Left colon (tissue), 2 donors: ENCODE results near the gene CDK13. TPM values are rescaled to one million over a fixed set of nuclear protein-coding genes. Genes with fewer than 3 reads are reported as not detected.
A peak's percentile ranks its signal among the peaks of the same experiment; 100 is the strongest.

Experiments
- ATAC-seq: fragments of 200-7000 bp; cut with Tn5 transposase; one replicate; pipeline ENCODE4 v1.9.1; 2020; ENCODE audit warnings: mild to moderate bottlenecking, moderate library complexity
- DNase-seq, 2 donors: peaks; one replicate each; pipeline ENCODE4 v3.0.0-alpha.2; 2020
- intact Hi-C, 2 donors: fragments of 100-400 bp; cut with DNase I in 1 of 2; cut with micrococcal nuclease in 1 of 2; formaldehyde crosslinking; loops; one replicate each; pipeline versions ENCODE4 v1.11.2 to v1.14.0; 2022; cut with DNase I, micrococcal nuclease
- total RNA-seq, 2 donors: library from RNA; stranded (reverse); fragmentation: NEBNext Ultra II Directional; extraction: Animal tissue kit (Norgen Biotek cat#: 25700); gene quantifications; one replicate each; pipeline ENCODE4 v1.2.1, GENCODE V29; 2021
- donor health status: DM: no; HTN: no; CAD: no.
- donor health status: DM: yes; HTN: yes; CAD: no.

CDK13 gene
- total RNA-seq, 2 donors from 2014 or later, result 48.9 to 50.9 TPM

DNA sequence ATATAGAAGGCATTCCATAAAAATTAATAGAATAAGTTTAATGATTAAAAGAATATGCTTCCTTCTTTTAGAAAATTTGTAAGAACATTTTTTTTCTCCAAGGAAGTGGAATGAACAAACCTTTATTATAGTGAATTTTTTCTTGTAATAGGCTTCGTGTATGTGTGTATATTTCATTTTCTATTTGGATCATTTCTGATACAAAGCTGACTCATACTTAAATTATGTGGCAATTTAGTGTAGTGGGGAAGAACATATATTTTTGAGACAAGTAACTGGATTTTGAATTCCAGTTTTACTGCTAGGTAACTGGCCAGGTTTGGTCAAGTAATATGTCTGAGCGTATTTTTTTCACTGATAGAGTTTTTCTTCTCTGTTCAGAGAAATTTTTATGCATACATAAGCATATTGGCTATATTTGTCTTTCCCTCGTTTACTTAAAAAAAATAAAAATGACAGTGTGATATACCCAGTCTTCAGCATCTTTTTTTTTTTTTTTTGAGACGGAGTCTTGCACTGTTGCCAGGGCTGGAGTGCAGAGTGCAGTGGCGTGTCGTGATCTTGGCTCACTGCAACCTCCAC is 50.8 kb downstream of the CDK13 start:
- DNase-seq, result no peak
- intact Hi-C loops, result no loop called here
- no peak for ATAC-seq

DNA sequence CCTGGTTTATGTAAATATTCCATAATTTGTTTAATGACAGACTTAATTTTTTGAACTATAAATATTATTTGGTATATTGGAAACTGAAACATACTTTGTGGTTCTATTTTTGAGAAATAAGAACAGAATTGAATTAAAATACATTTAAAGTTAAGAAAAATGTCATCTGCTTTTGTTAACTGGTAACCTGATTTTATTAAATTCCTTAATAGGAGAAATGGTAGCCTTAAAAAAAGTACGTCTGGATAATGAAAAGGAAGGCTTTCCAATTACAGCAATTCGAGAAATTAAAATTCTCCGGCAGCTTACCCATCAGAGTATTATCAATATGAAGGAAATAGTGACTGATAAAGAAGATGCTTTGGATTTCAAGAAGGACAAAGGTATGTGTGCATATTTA is 51.6 kb downstream of the CDK13 start:
- intact Hi-C loops, result no loop called here
- DNase-seq (no peak), ATAC-seq (no peak)

DNA sequence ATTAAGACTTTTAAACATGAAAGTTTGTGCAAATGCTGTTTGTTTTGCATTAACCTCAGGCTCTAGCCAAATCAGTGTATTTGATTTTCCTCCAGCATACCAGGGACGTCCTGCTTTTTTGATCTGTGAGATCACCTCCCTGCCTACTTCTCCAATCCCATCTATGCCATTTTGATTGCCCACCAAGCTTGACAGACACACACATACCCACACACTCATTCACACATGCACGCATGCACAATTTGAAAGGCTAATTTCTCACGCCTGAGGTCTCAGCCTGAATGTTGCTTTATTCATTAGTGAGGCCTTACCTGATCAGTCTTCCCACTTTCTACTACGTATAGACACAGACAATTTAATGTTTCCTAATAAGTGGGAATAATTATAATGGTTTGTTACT is 53.5 kb downstream of the CDK13 start:
- DNase-seq (no peak), ATAC-seq (no peak)
- intact Hi-C loops, result no loop called here

DNA sequence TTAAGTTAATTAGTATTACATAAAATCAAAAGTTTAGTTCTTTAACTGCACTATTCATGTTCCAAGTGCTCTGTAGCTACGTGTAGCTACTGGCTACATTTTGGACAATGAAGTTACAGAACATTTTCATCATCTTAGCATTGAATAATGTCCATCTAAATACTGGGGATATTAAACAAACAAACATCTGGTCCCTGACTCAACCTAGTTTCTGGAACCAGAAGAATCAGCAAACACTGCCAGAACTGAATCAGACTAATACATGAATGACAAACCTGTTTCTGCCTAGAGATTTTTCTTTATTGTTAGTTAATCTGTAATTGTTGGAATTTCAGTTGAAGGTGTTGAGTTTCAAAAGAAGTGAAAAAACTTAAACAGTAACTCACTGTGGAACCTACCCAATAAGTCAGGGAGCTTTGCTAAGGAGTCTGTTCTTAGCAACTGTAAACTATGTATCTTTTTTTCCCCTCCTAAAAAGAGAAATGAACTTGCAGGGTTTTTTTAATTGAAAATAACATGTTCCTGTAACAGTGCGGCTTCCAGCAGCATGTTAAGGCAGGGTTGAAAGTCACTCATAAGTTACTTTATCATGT is 58.3 kb downstream of the CDK13 start:
- DNase-seq (no peak), ATAC-seq (no peak)
- intact Hi-C loops, result no loop called here

DNA sequence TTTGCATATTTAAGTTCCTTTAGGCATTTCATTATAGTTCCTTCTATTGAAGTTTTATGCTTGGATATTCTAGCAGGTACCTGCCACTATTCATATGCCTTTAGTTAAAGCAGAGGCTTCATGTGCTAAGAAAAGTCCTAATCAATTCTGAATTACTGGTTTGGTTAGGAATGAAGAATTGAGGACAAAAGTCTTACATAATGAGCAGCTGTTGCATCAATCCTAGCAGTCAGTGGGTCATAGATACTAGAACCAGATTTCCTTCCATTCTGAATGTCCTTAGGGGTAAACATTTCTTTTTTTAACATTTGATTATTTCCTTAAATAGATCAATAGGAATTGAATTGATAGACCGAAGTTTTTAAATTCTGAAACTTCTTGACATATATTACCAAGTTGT is 59.2 kb downstream of the CDK13 start:
- ATAC-seq (no peak), DNase-seq (no peak)
- intact Hi-C loops, result no loop called here

DNA sequence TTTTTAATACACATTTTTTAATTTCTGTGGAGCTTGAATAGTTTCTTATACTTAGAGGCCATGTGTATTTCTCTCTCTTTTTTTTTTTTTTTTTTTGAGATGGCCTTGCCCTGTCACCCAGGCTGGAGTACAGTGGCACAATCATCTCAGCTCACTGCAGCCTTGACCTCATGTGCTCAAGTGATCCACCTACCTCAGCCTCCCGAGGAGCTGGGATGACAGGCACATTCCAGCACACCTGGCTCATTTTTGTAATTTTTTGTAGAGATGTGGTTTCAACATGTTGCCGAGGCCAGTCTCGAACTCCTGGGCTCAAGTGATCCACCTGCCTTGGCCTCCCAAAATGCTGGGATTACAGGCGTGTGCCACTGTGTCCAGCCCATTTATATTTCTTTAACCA is 64.3 kb downstream of the CDK13 start:
- intact Hi-C loops, result no loop called here
- DNase-seq (no peak), ATAC-seq (no peak)

DNA sequence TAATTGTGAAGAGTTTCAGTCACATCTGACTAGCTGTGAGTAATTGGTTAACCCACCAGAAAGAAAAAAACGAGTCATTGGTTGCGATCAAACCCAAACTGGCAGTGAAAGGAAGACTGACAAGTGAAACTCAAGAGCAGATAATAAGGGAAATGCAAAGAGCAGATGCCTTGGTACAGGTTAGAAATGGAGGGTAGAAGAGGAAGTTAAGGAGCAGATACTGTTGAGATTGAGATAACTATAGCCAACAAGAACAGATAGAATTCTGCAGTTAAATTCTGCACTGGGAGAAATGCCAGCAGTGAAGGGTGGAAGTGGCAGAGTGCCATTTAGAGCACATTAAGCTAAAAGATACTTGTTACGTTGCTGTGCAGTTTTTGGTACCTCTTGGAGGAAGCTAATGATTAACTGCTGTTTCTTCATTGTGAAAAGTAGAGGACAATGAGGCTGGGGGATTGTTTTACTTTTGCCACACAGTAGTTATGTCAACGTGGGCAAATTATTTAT is 65.8 kb downstream of the CDK13 start:
- intact Hi-C loops, result no loop called here
- ATAC-seq, result peak; percentile 85
- peak in 1 of 2 donors; percentile 25 for DNase-seq

DNA sequence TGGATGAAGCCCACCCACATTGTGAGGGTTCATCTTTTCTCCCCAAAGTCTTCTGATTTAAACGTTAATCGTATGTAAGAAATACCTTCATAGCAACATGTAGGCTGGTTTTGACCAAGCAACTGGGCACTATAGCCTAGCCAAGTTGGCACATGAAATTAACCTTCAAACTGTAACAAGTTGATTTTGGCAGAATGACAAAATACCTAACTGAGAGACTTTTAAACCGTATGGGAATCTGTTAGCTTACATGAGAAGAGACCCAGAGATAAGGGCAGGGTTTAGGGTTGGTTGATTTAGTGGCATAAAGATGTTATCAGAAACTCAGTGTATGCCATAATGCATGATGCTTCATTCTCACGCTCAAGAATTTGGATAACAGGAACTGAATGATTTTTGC is 69.5 kb downstream of the CDK13 start:
- peak; percentile 40 for ATAC-seq
- intact Hi-C loops, result no loop called here
- DNase-seq, result no peak

DNA sequence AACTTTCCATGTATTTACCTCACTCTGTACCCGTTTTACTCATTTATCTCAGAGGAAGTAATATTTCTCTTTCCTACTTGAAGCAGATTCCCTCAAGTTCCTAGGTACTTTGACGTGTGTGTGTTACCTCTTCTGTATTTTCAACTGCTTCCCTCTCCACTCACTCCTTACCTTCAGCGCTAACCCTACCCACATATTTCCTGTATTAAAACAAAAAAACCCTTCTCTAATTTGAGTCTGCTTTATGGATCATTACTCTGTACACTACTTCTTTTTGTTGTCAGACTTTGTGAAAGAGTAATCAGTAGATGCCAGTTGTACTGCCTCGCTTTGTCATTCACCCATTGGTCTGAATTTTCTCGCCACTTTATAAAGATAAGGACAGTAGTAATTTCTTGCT is 74.0 kb downstream of the CDK13 start:
- DNase-seq (no peak), ATAC-seq (no peak)
- intact Hi-C loops, result no loop called here

DNA sequence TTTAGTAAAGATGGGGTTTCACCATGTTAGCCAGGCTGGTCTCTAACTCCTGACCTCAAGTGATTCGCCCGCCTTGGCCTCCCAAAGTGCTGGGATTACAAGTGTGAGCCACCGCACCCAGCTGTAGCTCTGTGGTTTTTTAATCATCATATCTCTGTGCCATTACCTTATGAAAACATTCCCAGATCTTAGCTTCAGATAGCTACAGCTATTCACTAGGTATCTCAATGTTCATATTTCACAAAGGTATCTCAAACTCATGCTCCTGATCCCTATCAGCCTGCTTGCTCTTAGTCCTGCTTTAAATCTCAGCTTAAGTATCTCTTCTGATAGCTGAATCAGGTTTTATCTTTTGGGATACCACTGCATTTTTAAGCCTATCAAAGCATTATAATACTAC is 74.8 kb downstream of the CDK13 start:
- intact Hi-C loops, result no loop called here
- no peak for ATAC-seq

DNA sequence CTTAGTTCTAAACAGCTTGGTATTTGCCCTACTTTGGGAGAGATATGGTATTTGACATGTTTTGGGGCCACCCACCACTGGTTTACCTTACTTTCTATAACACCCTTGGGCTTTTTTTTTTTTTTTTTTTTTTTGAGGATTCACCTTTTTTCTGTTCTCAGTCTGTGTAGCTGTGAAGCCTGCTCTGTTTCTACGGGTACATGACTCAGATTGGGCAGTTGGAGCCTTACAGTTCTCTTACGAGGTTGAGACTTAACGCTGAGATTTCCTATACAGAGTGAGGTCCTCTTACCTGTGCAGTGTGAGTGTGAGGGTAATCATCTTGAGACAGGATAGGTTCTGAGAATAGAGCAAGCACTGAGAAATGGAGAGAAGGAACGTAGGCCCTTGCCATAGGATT is 77.5 kb downstream of the CDK13 start:
- ATAC-seq (no peak), DNase-seq (no peak)
- intact Hi-C loops, result no loop called here

More for the DNA sequence above, 74.8 kb downstream of the CDK13 start:
- no peak for DNase-seq

DNA sequence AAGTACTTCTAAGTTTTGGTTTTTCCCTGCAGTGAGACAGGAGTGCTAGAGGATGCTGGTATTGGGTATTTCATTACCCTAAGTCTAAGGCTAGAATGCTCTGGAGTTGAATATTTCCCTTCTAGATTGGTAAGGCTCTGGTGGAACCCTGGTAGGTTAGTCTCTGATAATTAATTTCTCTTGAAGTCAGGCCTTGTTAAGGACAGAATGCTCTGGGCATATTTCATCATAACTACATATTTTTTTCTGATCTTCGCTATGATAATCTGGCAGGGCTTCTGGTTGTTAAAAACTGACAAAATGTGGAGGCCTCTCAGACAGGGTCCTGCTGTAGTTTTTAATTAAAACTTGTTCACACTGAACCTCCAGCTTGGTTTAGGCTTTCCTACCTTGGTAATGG is 83.8 kb downstream of the CDK13 start:
- no peak for ATAC-seq
- no peak for DNase-seq
- intact Hi-C loops, result no loop called here

DNA sequence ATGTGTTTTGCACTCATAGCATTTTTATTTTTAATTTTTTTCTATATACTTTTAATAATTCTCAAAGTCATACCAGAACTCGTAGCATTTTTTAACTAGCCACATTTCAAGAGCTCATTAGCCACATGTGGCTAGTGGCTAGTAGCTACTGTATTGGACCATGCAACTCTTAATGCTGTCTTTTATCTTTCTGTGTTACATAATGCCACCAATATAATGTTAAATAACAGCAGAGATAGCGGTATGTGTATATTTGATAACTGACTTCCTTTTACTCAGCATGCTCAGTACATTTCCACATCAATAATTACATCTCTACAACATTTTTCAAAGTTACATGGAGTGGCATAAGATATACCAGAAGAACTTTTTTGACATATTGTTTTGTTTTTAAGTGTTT is 91.4 kb downstream of the CDK13 start:
- intact Hi-C loops, result no loop called here
- DNase-seq (no peak), ATAC-seq (no peak)

DNA sequence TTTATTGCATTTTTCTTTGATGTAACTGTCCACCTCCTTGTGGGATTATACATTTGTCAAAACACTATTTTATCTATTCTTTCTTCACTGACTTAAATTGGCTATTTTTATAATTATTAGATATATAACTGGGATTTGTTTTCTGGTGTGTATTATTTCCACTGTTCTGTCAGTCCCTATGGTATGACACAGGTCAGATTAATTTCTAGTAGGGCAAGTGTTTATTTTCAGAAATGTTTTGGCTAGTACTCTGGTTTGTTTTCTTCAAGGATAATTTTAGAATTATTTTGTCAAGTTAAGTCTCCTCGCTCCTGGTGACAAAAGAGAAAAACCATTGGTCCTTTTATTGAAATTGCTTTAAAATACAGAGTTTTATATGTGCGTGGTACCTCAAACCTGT is 93.1 kb downstream of the CDK13 start:
- ATAC-seq, result no peak
- intact Hi-C loops, result no loop called here
- DNase-seq, result no peak

DNA sequence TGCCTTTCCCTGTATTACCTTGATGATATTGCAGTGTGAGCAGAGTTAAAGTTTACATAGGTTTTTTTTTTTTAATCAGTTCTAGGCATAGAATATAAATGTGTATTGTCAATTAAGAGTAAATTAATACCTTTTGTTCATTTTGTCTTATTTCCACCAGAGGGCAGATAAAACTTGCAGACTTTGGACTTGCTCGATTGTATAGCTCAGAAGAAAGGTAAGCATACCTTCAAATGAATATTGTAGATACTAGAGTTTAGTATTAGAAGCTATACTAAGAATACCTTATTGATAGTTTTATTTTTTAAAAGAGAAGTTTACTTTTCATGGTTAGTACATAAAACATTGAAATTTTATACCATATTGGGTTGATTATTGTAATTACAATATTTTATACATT is 97.6 kb downstream of the CDK13 start:
- peak; percentile 45 for ATAC-seq
- intact Hi-C loops, result no loop called here
- DNase-seq, result no peak

DNA sequence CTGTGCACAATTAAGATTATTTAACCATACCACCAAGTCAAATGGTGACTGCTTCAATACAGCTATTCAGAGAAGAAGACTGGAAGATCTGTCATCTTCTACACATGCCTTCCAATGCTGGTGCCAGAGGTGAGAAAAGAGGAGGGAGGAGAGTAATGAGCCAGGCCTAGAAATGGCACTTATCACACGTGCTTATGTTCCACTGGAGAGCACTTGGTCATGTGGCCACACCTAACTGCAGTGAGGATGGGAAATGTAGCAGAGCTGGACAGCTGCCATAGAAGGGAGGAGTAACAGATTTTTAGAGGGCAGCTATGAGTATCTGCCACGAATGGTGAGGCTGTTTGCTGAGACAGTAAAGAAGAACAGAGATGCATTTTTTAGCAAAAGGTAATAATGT is 107.2 kb downstream of the CDK13 start:
- DNase-seq (peak; percentile 44 to 45), ATAC-seq (peak; percentile 91)
- intact Hi-C loops, result no loop called here

DNA sequence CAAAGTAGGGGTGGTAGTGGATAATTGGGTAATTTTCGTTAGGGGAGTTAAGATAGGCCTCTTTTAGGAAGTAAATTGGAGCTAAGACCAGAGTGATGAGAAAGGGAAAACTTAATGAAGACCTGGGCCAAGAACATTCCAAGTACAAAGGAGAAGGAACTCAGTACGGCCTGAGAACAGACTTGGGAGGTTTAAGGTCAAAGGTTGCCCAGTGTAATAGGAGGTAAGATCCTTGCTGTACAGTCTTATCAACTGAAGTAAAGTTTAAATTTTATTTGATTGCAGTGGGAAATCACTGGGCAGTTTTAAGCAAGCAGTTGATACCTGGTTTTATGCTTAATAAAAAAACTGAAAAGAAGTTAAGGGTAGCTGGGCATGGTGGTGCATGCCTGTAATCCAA is 108.0 kb downstream of the CDK13 start:
- ATAC-seq (peak; percentile 87), DNase-seq (no peak)
- intact Hi-C loops, result no loop called here

DNA sequence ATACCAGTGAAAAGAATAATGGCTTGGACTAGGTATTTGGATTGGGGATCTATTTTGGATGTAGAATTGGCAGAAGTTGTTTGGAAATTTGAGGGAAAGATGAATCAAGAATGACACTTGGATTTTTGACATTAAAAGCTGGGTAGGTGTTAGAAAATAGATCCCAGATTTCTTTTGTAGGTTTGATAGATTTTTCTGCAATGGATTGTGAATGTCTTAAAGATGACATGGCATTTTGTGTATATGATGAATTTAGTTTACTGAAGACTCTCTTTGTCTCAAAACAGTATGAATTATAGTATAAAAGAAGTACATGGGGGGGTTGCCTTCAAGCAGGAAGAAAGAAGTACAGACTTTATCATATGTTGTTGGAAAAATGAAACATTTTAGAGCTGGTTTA is 108.6 kb downstream of the CDK13 start:
- ATAC-seq, result no peak
- intact Hi-C loops, result no loop called here

DNA sequence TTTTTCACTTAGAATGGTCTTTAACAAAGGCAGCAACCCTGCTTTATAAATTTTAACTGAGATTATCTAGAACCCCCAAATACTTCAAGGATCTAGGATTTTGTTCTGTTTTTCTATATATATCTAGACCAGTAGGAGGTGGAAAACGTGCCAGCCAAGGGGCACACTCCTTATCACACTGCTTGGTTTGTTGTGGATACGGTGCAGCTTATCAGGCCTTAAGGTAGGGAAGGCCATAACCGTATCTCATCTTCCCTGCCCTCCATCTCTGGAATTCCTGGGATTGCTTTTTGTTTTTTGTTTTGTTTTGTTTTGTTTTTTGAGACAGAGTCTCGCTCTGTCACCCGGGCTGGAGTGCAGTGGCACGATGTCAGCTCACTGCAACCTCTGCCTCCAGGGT is 109.0 kb downstream of the CDK13 start:
- intact Hi-C loops, result no loop called here
- no peak for DNase-seq
- ATAC-seq, result no peak

More for the DNA sequence above, 108.6 kb downstream of the CDK13 start:
- no peak for DNase-seq

DNA sequence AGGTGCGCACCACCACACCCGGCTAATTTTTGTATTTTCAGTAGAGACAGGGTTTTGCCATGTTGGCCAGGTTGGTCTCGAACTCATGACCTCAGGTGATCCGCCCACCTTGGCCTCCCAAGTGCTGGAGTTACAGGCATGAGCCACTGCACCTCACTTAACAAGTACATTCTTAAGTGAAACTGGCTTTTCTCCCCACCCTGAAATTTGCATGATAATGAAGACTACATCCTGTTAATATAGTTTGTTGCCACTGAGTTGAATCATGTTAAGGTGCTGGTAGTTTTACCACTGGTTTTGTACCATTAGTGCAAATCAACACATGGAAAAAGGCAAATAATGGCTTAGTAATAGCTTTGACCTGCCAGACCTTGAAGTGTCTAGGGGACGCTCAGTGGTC is 122.2 kb downstream of the CDK13 start:
- intact Hi-C loops, result no loop called here
- no peak for ATAC-seq
- DNase-seq, result no peak

DNA sequence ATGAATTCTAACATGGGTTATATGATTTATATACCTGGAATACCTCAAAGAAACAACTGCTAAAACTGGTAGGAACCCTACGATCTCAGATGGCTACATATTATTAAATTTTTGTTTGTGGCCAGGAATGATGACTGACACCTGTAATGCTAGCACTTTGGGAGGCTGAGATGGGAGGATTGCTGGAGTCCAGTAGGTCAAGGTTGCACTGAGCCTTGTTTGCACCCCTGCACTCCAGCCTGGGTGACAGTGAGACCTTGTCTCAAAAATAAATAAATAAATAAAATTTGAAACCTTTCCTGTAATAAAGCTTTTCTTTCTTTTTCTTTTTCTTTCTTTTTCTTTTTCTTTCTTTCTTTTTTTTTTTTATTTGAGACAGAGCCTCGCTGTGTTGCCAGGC is 123.2 kb downstream of the CDK13 start:
- intact Hi-C loops, result no loop called here
- ATAC-seq (no peak), DNase-seq (no peak)
